PC-3 (cell line): Measurements from ENCODE around the gene CST8.

ENCODE experiments used
- EZH2phosphoT487 ChIP-seq: fragments of 300-600 bp; sonication (generic); IDR thresholded peaks from 2 replicates; pipeline ENCODE4 v1.6.1; 2018; ENCODE audit warnings: mild to moderate bottlenecking, antibody characterized with exemption, low read length, borderline replicate concordance
- TF ChIP-seq, protein P1 (sequence below): fragments of 300-600 bp; sonication (generic); conservative IDR thresholded peaks from 2 replicates; pipeline ENCODE4 v1.5.1; 2017; ENCODE audit warnings: antibody characterized with exemption, low read depth, mild to moderate bottlenecking, low read length

DNA sequence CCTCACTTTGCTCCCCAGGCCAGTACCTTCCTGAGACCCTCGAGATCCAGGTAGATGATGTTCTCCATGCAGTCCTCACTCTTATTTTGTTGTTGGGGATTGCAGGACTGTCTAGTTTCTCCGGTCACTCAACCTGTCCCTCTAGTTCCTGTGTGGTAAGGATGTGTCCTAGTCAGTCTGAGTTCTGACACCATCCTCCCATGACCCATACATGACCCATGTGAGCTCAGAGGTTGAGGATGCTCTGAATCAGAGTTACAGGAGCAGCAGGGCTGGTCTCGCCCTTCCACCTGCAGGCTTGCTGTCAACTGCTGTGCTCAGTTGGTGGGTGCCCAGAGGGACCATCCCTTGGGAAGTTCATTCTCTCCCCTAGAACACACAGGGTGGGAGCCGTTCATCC, 11.9 kb upstream of the CST8 start:
- TF ChIP-seq, protein P1, sequence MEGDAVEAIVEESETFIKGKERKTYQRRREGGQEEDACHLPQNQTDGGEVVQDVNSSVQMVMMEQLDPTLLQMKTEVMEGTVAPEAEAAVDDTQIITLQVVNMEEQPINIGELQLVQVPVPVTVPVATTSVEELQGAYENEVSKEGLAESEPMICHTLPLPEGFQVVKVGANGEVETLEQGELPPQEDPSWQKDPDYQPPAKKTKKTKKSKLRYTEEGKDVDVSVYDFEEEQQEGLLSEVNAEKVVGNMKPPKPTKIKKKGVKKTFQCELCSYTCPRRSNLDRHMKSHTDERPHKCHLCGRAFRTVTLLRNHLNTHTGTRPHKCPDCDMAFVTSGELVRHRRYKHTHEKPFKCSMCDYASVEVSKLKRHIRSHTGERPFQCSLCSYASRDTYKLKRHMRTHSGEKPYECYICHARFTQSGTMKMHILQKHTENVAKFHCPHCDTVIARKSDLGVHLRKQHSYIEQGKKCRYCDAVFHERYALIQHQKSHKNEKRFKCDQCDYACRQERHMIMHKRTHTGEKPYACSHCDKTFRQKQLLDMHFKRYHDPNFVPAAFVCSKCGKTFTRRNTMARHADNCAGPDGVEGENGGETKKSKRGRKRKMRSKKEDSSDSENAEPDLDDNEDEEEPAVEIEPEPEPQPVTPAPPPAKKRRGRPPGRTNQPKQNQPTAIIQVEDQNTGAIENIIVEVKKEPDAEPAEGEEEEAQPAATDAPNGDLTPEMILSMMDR = no peak
- no peak for TF ChIP-seq EZH2phosphoT487
